ENCODE data around the gene IKZF3.
"Not testable (repeated sequence)": the region's sequence is repeated elsewhere in the genome, so short reads cannot be mapped to it uniquely, and the experiment has no call there.

The IKZF3 gene

GRCh38 chr17:39777534-39778365 lies 86.4 kb downstream of the IKZF3 start:
- no peak for DNase-seq

- DNase-seq: no peak
These were observed 87.9 kb downstream of the IKZF3 start for GRCh38 chr17:39776252-39776651.

GRCh38 chr17:39775031-39775430 lies 89.1 kb downstream of the IKZF3 start:
- DNase-seq: no peak

- no peak for DNase-seq
These were observed 90.1 kb downstream of the IKZF3 start for GRCh38 chr17:39774047-39774446.

- DNase-seq: no peak
These were observed 90.9 kb downstream of the IKZF3 start for GRCh38 chr17:39772987-39773934.

GRCh38 chr17:39772415-39772814 lies 91.7 kb downstream of the IKZF3 start:
- DNase-seq: no peak

GRCh38 chr17:39769974-39770587 lies 94.0 kb downstream of the IKZF3 start:
- no peak for DNase-seq

- DNase-seq: no peak
These were observed 97.0 kb downstream of the IKZF3 start for GRCh38 chr17:39767147-39767546.

- DNase-seq: no peak
These were observed 98.3 kb downstream of the IKZF3 start for GRCh38 chr17:39765766-39766165.

- DNase-seq: no peak
These were observed 98.9 kb downstream of the IKZF3 start for GRCh38 chr17:39765175-39765574.

- DNase-seq: not testable (repeated sequence)
These were observed 99.9 kb downstream of the IKZF3 start for GRCh38 chr17:39764171-39764570.

GRCh38 chr17:39763051-39763820 lies 100.9 kb downstream of the IKZF3 start:
- no peak for DNase-seq

- DNase-seq: no peak
These were observed 102.1 kb downstream of the IKZF3 start for GRCh38 chr17:39761861-39762496.

- no peak for DNase-seq
These were observed 104.9 kb downstream of the IKZF3 start for GRCh38 chr17:39759204-39759603.

- no peak for DNase-seq
These were observed 105.9 kb downstream of the IKZF3 start for GRCh38 chr17:39757931-39758873.

- DNase-seq: no peak
These were observed 106.9 kb downstream of the IKZF3 start for GRCh38 chr17:39757176-39757662.

GRCh38 chr17:39756380-39757079 lies 107.6 kb downstream of the IKZF3 start:
- DNase-seq: no peak

- DNase-seq: no peak
These were observed 108.3 kb downstream of the IKZF3 start for GRCh38 chr17:39755554-39756379.

GRCh38 chr17:39754958-39755553 lies 109.1 kb downstream of the IKZF3 start:
- DNase-seq: peak; percentile 46

All from retina (tissue), 1 donor.